ENCODE data around the gene WNT16.
"Not testable (repeated sequence)": the region's sequence is repeated elsewhere in the genome, so short reads cannot be mapped to it uniquely, and the experiment has no call there.

WNT16 gene

DNA sequence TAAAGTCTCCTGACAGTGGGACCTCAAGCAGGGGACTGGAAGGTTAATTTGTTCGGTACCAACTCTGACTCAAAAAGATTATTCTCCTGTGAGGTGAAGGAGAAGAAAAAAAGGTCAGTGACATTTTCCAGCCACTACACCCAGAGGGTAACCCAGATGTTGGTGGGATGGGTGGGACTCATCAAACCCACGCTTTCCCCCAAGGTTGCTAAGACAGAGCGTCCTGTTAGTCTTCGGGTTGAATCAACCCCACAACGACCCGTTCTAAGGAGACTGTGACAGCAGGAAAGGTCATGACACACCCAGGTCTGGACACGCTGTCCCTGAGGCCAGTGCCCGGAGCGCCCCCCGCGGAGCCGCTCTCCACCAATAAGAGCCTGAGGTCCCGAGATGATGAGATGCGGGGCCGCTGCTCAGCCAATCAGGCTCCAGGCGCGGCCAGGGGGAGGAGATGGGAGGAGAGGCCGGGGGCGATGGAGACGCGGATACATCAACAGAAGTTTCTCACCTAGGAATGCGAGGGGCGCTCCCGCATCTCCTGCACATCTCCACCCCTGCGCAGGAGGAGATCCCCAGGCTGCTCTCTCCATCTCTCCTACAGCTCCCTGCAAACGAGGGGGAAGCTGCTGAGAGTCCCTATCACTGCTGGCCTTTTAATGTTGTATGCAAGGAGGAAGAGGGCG, at the start of gene WNT16:
WNT16 (plus strand) TSS at position 493 of the 683 bp plus-strand sequence. CDS start 293 bp downstream, outside the sequence.
- Mint-ChIP-seq H3K9me3 (no peaks in the 10 kb centered on the region), H3K27ac (no peak within 1 kb of the TSS), H3K4me3 (no peak within 1 kb of the TSS), H3K4me1 (peaks cover 6% of the 10 kb centered on the region), H3K27me3 (peaks cover 49% of the 10 kb centered on the region), H3K36me3 (no peaks in the 10 kb centered on the region)
- CTCF ChIA-PET = interaction anchor here (1.8 to 2.0 kb wide), 2 partner anchors 67 to 219 kb away, joined by 4 to 7 read pairs; partner anchors contain the start of gene FAM3C
- DNase-seq = no peak

GRCh38 chr7:121279060-121279620, 49.7 kb upstream of the WNT16 start:
- Mint-ChIP-seq H3K4me1 (no peaks in the 10 kb centered on the region), H3K27ac (no peak overlapping the region), H3K9me3 (peaks cover under 1% of the 10 kb centered on the region), H3K36me3 (no peaks in the 10 kb centered on the region), H3K4me3 (no peak overlapping the region), H3K27me3 (no peaks in the 10 kb centered on the region)
- CTCF ChIA-PET = interaction anchor here (0.9 kb wide), 1 partner anchor 15 kb away, joined by 3 read pairs; no protein-coding TSS in a partner anchor
- no peak for DNase-seq

DNA sequence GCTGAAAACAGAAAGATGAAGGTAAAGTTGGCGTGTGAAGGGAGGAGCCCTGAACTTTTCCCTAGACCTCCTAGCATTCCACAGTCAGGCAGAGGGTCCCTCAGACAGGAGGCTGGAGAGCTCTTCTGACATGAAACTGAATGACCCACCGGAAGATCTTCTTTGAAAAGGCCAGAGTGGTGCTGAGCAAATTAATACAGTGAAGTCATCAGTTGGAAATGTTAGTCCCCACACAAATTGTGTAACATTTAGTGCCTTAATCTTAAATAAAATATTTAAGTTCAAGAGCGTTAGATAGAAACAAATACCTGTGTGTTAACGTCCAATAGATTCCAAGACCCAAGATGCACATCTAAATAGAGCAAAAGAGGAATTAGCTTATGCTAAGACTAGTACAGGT, 49.0 kb upstream of the WNT16 start:
- no peak for DNase-seq
- Mint-ChIP-seq H3K27ac (no peak overlapping the region), H3K4me1 (no peaks in the 10 kb centered on the region), H3K4me3 (no peak overlapping the region), H3K36me3 (no peaks in the 10 kb centered on the region), H3K27me3 (no peaks in the 10 kb centered on the region), H3K9me3 (peaks cover 2% of the 10 kb centered on the region)
- CTCF ChIA-PET = no interaction called here

- no peaks in the 10 kb centered on the region for H3K36me3 Mint-ChIP-seq
- H3K27ac Mint-ChIP-seq = no peak overlapping the region
- H3K9me3 Mint-ChIP-seq = peaks cover 2% of the 10 kb centered on the region
- no peaks in the 10 kb centered on the region for H3K27me3 Mint-ChIP-seq
- no peak overlapping the region for H3K4me3 Mint-ChIP-seq
- CTCF ChIA-PET = no interaction called here
- H3K4me1 Mint-ChIP-seq = no peaks in the 10 kb centered on the region
- no peak for DNase-seq
Measured at GRCh38 chr7:121280656-121281055, 48.1 kb upstream of the WNT16 start.

DNA sequence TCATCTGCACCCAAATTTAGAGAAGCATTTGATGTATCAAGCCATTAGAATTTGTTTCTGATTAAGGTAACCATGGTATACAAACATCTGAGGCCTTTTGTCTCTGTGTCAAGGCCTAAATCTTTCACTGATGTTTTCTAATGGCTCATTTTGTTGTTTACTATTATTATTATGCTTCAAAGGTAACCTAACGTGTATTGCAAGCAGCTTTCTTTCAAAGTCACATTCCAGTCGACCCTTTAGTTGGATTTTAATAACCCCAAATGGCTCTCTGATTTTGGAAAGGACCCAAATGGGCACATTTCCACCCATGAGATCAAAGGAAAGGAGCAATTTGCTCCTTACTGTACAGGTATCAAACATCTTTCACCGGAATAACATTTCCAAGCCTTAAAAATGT, 46.7 kb upstream of the WNT16 start:
- CTCF ChIA-PET = no interaction called here
- H3K4me3 Mint-ChIP-seq = no peak overlapping the region
- H3K36me3 Mint-ChIP-seq = no peaks in the 10 kb centered on the region
- no peaks in the 10 kb centered on the region for H3K27me3 Mint-ChIP-seq
- peaks cover 2% of the 10 kb centered on the region for H3K9me3 Mint-ChIP-seq
- no peaks in the 10 kb centered on the region for H3K4me1 Mint-ChIP-seq
- no peak for DNase-seq
- no peak overlapping the region for H3K27ac Mint-ChIP-seq

GRCh38 chr7:121285066-121285667, 43.6 kb upstream of the WNT16 start:
- no peak for DNase-seq
- H3K27me3 Mint-ChIP-seq = no peaks in the 10 kb centered on the region
- H3K27ac Mint-ChIP-seq = no peak overlapping the region
- CTCF ChIA-PET = no interaction called here
- no peak overlapping the region for H3K4me3 Mint-ChIP-seq
- H3K9me3 Mint-ChIP-seq = peaks cover 2% of the 10 kb centered on the region
- no peaks in the 10 kb centered on the region for H3K4me1 Mint-ChIP-seq
- no peaks in the 10 kb centered on the region for H3K36me3 Mint-ChIP-seq

DNA sequence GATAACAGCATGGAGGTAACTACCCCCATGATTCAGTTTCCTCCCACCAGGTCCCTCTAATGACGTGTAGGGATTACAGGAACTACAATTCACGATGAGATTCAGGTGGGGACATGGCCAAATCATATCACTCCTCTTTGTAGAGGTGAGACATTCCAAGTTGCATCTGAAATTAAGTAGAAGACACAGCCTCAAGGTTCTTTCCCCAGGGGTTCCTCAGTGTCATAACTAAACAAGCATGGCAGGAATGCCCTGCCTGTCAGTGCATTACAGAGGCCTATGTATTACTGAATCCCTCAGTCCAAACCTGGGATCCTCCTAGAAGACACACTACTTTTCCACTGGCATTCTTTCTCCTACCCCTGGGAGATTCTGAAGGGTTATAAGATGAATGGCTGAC, 42.6 kb upstream of the WNT16 start:
- Mint-ChIP-seq H3K36me3 (no peaks in the 10 kb centered on the region), H3K27ac (no peak overlapping the region)
- no peak for DNase-seq

DNA sequence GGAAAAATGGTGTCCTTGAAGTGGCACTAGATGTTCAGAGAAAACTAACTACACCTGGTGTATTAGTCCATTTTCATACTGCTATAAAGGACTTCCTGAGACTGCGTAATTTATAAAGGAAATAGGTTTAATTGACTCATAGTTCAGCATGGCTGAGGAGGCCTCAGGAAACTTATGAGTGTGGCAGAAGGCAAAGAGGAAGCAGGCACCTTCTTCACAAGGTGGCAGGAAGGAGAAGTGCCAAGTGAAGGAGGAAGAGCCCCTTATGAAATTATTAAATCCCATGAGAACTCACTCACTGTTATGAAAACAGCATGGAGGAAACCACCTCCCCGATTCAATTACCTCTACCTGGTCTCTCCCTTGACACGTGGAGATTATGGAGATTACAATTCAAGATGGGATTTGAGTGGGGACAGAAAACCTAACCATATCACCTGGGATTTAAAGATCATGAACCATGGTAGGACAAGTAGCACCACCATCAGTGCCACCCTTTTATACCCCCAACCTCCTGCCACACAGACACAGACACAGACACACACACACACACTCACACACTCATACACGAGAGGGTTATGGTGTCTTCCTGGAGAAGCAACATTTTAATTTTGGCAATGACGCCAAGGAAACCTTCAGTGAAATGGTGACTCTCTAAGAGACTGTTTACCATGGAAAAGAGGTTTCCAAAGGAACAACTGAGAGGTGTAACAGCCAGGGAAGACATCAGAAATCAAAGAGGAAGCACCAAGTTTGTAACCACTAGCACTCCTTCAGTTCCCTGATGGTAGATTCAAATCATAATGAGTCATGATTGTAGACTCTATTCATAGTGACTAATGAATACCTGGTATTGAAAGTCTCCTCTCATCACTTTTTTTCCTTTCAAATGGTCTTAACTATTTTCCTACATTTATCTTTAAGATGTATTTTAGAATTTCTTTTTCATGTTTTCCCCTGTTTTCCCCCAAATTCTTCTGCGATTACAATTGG, 41.8 kb upstream of the WNT16 start:
- CTCF ChIA-PET = no interaction called here
- no peak overlapping the region for H3K27ac Mint-ChIP-seq
- H3K4me3 Mint-ChIP-seq = no peak overlapping the region
- H3K9me3 Mint-ChIP-seq = peaks cover 2% of the 10 kb centered on the region
- no peak for DNase-seq
- H3K27me3 Mint-ChIP-seq = no peaks in the 10 kb centered on the region
- no peaks in the 10 kb centered on the region for H3K36me3 Mint-ChIP-seq
- H3K4me1 Mint-ChIP-seq = no peaks in the 10 kb centered on the region

More for the DNA sequence above, 42.6 kb upstream of the WNT16 start:
- H3K4me3 Mint-ChIP-seq = no peak overlapping the region
- no peaks in the 10 kb centered on the region for H3K27me3 Mint-ChIP-seq
- CTCF ChIA-PET = no interaction called here
- peaks cover 2% of the 10 kb centered on the region for H3K9me3 Mint-ChIP-seq
- H3K4me1 Mint-ChIP-seq = no peaks in the 10 kb centered on the region

DNA sequence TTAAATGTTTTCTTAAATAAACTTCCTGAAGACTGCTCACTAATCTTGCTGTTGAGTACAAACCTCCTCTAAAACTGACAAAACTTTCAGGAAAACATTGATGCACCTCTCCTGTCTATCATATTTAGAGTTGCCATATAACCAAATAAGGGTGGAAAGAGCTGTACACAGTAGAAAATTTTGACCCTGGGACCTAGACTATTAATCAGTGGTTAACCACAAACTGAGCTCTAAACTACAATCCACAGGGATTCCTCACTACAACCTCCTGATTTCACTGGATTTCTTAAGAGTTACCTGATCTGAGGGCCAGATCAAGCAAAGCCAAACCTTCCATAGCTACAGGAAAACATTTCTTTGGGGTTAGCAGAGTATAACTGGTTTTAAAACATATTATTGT, 39.9 kb upstream of the WNT16 start:
- Mint-ChIP-seq H3K4me3 (no peak overlapping the region), H3K4me1 (no peaks in the 10 kb centered on the region), H3K27ac (no peak overlapping the region), H3K27me3 (peaks cover 3% of the 10 kb centered on the region), H3K36me3 (no peaks in the 10 kb centered on the region), H3K9me3 (peaks cover 6% of the 10 kb centered on the region)
- DNase-seq = no peak
- CTCF ChIA-PET = no interaction called here

GRCh38 chr7:121289930-121290329, 38.9 kb upstream of the WNT16 start:
- H3K27me3 Mint-ChIP-seq, DNase-seq, H3K4me3 Mint-ChIP-seq, H3K27ac Mint-ChIP-seq, CTCF ChIA-PET, H3K36me3 Mint-ChIP-seq, H3K9me3 Mint-ChIP-seq, H3K4me1 Mint-ChIP-seq: not testable (repeated sequence)

- H3K27me3 Mint-ChIP-seq = peaks cover 3% of the 10 kb centered on the region
- no peak for DNase-seq
- no peak overlapping the region for H3K27ac Mint-ChIP-seq
- peaks cover 5% of the 10 kb centered on the region for H3K9me3 Mint-ChIP-seq
- H3K36me3 Mint-ChIP-seq = no peaks in the 10 kb centered on the region
- no peaks in the 10 kb centered on the region for H3K4me1 Mint-ChIP-seq
- CTCF ChIA-PET = interaction anchor here (0.8 kb wide), 1 partner anchor 15 kb away, joined by 3 read pairs; no protein-coding TSS in a partner anchor
- no peak overlapping the region for H3K4me3 Mint-ChIP-seq
Measured at GRCh38 chr7:121294448-121294992, 34.3 kb upstream of the WNT16 start.

- no peak for DNase-seq
- Mint-ChIP-seq H3K9me3 (peaks cover 5% of the 10 kb centered on the region), H3K27ac (no peak overlapping the region), H3K36me3 (no peaks in the 10 kb centered on the region), H3K4me1 (no peaks in the 10 kb centered on the region), H3K27me3 (peaks cover 2% of the 10 kb centered on the region), H3K4me3 (no peak overlapping the region)
- CTCF ChIA-PET = no interaction called here
Measured at GRCh38 chr7:121297843-121298242, 31.0 kb upstream of the WNT16 start.

DNA sequence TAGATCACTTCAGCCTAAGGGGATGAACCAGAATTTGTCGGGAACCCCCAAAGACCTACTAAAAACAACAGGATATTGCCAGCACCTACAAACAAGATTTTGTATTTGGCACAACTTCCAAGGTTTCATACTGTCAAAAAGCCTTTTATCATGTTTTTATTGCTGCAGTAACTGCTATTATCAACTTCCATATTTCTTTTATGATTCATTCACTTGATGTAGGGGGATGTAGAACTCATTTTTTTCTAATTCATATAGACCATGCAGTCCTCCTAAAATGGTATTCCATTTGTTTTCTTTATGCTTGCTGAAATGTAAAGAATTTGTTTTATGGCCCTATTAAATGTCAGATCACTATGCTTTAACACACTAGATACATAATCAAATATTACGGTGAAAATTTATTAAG, 30.0 kb upstream of the WNT16 start:
- Mint-ChIP-seq H3K4me1 (no peaks in the 10 kb centered on the region), H3K4me3 (no peak overlapping the region), H3K36me3 (no peaks in the 10 kb centered on the region), H3K9me3 (peaks cover 2% of the 10 kb centered on the region), H3K27me3 (no peaks in the 10 kb centered on the region), H3K27ac (no peak overlapping the region)
- CTCF ChIA-PET = no interaction called here
- DNase-seq = no peak

All from activated naive CD4-positive, alpha-beta T cell treated with anti-CD3 and anti-CD28 coated beads, Interleukin-2, amount 10 ng/mL, durations not matched to agents 7 days and 5 days (primary cell).